Neutrophil (primary cell): Measurements from ENCODE around the gene ULK3.
A peak's percentile ranks its signal among the peaks of the same experiment; 100 is the strongest.

Experiments
- H3K27ac ChIP-seq: fragments of 200-600 bp; sonication (generic); 2 replicates; pipeline ENCODE4 v1.5.1; 2016; ENCODE audit warnings: mild to moderate bottlenecking, moderate library complexity
- H3K27me3 ChIP-seq: fragments of 200-600 bp; sonication (generic); 2 replicates; pipeline ENCODE4 v1.6.0; 2016; ENCODE audit warnings: mild to moderate bottlenecking
- H3K36me3 ChIP-seq: fragments of 200-600 bp; sonication (generic); 2 replicates; pipeline ENCODE4 v1.5.1; 2017
- H3K4me1 ChIP-seq, 2 experiments: fragments of 200-600 bp in 1 of 2; sonication (generic) in 1 of 2; 1 replicate in 1 of 2; 2 replicates in 1 of 2; pipeline versions ENCODE4 v1.5.1 to v1.6.1; 2013 to 2016; ENCODE audit warnings: low read depth in 1 of 2, low read length in 1 of 2, mild to moderate bottlenecking in 1 of 2, moderate library complexity in 1 of 2; ENCODE audit not compliant: control insufficient read depth in 1 of 2, insufficient read depth in 1 of 2
- H3K4me3 ChIP-seq, 2 experiments: fragments of 200-600 bp in 1 of 2; sonication (generic) in 1 of 2; 1 replicate in 1 of 2; 2 replicates in 1 of 2; pipeline ENCODE4 v1.5.1; 2013 to 2016; ENCODE audit warnings: low read depth in 1 of 2, low read length in 1 of 2, mild to moderate bottlenecking in 1 of 2, moderate library complexity in 1 of 2
- H3K9me3 ChIP-seq: fragments of 200-600 bp; sonication (generic); 2 replicates; pipeline ENCODE4 v1.5.1; 2016
- TF ChIP-seq, protein P1 (sequence below): fragments of 200-600 bp; sonication (generic); IDR thresholded peaks from 2 replicates; pipeline ENCODE4 v1.5.1; 2016; ENCODE audit warnings: antibody characterized with exemption

The ULK3 gene, protein sequence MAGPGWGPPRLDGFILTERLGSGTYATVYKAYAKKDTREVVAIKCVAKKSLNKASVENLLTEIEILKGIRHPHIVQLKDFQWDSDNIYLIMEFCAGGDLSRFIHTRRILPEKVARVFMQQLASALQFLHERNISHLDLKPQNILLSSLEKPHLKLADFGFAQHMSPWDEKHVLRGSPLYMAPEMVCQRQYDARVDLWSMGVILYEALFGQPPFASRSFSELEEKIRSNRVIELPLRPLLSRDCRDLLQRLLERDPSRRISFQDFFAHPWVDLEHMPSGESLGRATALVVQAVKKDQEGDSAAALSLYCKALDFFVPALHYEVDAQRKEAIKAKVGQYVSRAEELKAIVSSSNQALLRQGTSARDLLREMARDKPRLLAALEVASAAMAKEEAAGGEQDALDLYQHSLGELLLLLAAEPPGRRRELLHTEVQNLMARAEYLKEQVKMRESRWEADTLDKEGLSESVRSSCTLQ

DNA sequence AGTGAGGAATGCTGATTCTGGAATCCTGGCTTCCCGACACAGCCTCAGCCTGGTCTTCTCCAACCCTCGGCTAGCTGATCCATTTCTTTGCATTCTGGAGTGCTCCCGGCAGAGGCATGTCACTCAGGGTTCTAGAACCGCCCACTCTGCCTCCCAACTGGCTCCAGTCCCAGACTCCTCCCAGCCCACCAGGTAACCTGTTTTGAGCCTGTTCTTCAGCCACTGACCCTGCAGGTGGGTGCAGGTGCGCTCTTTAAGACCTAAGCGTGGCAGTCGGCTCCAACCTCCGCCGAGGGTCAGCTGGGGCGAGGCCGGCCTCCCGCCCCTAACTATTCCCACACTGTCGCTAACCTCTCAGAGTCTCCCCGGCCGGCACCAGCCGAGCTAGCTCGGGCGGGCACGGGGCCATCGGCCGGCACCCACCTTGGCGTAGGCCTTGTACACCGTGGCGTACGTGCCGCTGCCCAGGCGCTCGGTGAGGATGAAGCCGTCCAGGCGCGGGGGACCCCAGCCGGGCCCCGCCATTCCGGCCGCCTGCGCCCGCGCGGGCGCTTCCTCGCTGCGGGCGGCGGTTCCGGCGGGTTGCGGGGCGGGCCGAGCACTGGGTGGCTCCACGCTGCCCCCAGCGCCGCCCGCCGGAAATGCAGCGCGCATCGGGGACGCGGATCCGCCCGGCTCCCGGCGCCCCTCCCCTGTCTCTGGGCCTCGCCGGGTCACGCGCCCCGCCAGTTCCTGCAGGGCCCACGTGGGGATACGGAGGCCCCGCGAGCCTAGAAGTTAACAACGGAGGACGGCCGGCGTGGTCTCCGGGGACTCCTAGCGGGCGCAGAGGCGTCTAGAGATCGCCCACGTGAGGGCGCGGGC lies at the start of gene ULK3:
Gene ULK3, minus strand, starts transcription at position 576 of the 864 bp plus-strand sequence. Its CDS starts 51 bp downstream, at position 525.
- H3K36me3 ChIP-seq: peaks cover 68% of the 10 kb centered on the region
- peaks cover 14% of the 10 kb centered on the region in 2 experiments for H3K4me1 ChIP-seq
- TF ChIP-seq, protein P1, sequence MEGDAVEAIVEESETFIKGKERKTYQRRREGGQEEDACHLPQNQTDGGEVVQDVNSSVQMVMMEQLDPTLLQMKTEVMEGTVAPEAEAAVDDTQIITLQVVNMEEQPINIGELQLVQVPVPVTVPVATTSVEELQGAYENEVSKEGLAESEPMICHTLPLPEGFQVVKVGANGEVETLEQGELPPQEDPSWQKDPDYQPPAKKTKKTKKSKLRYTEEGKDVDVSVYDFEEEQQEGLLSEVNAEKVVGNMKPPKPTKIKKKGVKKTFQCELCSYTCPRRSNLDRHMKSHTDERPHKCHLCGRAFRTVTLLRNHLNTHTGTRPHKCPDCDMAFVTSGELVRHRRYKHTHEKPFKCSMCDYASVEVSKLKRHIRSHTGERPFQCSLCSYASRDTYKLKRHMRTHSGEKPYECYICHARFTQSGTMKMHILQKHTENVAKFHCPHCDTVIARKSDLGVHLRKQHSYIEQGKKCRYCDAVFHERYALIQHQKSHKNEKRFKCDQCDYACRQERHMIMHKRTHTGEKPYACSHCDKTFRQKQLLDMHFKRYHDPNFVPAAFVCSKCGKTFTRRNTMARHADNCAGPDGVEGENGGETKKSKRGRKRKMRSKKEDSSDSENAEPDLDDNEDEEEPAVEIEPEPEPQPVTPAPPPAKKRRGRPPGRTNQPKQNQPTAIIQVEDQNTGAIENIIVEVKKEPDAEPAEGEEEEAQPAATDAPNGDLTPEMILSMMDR: peak; percentile 92
- H3K4me3 ChIP-seq: peak within 1 kb of the TSS; percentile 71 to 84
- no peaks in the 10 kb centered on the region for H3K9me3 ChIP-seq
- H3K27ac ChIP-seq: peak within 1 kb of the TSS; percentile 67
- H3K27me3 ChIP-seq: no peaks in the 10 kb centered on the region

DNA sequence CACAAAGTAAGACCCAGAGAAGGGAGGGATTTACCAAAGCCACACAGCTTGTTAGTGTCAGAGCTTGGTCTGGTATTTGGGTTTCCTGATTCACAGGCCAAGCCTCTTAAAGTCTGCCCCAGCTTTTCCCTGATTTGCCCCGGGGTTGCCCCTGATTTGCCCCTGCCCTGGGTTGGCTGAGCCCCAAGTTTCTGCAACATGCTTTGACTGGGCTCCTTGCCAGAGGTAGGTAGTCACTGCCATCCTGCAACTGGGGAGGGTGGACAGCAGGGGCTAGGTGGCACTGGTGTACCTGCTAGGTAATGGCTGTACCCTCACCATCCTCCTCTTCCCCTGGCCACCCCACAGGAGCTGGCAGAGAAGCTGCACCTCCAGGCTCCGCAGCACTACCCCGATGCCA lies 49.4 kb upstream of the ULK3 start:
- TF ChIP-seq, protein P1: no peak
- Histone ChIP-seq H3K36me3 (peaks cover 26% of the 10 kb centered on the region), H3K27me3 (no peaks in the 10 kb centered on the region), H3K27ac (no peak overlapping the region), H3K4me1 (peaks cover 21% of the 10 kb centered on the region in 2 experiments), H3K4me3 (no peak overlapping the region), H3K9me3 (no peaks in the 10 kb centered on the region)

DNA sequence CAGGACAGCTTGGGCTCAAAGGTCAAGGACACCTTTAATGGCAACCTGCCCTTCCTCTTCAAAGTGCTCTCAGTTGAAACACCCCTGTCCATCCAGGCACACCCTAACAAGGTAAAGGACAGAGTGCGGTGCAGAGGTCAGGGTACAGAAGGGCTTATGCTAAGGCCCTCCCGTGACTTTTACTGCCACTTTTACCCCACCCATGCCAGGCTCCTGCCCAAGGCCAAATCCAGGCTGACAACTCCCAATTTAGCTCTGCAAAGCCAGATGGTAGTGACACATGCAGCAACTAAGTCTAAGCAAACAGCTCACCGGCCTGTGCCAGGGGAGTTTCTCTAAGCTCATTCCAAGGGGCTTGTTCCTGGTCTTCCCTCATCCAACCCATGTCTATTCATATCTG lies 48.5 kb upstream of the ULK3 start:
- Histone ChIP-seq H3K4me3 (no peak overlapping the region), H3K4me1 (peaks cover 21% of the 10 kb centered on the region in 2 experiments), H3K27me3 (no peaks in the 10 kb centered on the region), H3K27ac (no peak overlapping the region), H3K36me3 (peaks cover 17% of the 10 kb centered on the region), H3K9me3 (no peaks in the 10 kb centered on the region)
- TF ChIP-seq, protein P1: no peak

DNA sequence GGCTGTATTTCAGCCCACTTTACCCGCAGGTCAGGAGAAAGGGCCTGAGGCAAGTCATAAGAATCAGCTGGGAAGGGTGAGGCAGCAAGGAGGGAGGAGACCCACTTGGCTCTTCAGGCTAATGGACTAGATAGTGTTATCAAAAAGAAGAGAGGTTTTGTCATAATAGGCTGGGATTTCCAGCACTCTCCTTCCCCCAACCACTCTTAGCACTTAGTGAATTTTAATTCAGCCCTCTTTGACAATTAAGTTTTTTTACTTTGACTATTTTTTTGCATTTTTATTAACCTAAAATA lies 47.7 kb upstream of the ULK3 start:
- H3K4me1 ChIP-seq: peaks cover 21% of the 10 kb centered on the region in 2 experiments
- TF ChIP-seq, protein P1: no peak

DNA sequence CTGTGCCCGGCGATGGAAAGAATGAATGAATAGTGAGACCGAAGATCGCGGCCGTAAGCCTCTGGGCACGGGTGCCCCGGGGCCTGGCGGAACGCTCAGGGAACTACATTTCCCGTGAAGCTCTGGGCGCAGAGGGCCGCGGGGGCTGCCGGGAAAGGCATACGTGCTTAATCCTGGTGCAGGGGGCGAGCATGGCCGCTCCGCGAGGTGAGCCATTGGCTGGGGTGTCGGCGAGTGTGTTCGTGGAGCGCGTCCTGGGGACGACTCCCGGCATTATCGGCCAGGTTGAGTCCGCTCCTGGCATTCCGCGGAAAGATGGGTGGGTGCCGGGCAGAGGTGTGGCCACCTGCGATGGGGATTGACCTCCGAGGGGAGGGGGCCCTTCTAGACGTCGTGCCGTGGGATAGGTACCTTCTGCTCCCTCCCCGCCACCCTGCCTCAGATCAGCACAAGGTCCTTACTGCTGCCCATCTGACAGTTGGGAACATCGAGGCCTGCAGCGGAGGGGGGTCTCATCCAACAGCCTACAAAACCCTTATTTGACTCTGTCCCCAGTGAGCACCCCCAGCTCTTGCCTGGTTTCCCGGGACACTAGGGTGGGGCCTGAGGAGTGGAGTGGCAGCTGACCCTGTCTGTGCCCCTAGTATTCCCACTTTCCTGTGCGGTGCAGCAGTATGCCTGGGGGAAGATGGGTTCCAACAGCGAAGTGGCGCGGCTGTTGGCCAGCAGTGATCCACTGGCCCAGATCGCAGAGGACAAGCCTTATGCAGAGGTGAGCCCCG lies 47.1 kb upstream of the ULK3 start, which contains the start of gene MPI:
Gene MPI, plus strand, starts transcription at position 160 of the 782 bp plus-strand sequence. Its CDS starts 32 bp downstream, at position 192.
- no peaks in the 10 kb centered on the region for H3K27me3 ChIP-seq
- no peaks in the 10 kb centered on the region for H3K9me3 ChIP-seq
- TF ChIP-seq, protein P1: no peak
- peaks cover 21% of the 10 kb centered on the region in 2 experiments for H3K4me1 ChIP-seq
- H3K4me3 ChIP-seq: peak within 1 kb of the TSS; percentile 69 to 95
- H3K36me3 ChIP-seq: peaks cover 10% of the 10 kb centered on the region
- peak within 1 kb of the TSS; percentile 35 for H3K27ac ChIP-seq

More for the DNA sequence above, 47.7 kb upstream of the ULK3 start:
- no peaks in the 10 kb centered on the region for H3K27me3 ChIP-seq
- peak overlapping the region in 1 of 2 experiments; percentile 95 for H3K4me3 ChIP-seq
- no peak overlapping the region for H3K27ac ChIP-seq
- H3K9me3 ChIP-seq: no peaks in the 10 kb centered on the region
- peaks cover 10% of the 10 kb centered on the region for H3K36me3 ChIP-seq
